HG03139 (cell line): ENCODE measurements around the gene IGFBP1.
"Not testable (repeated sequence)": the region's sequence is repeated elsewhere in the genome, so short reads cannot be mapped to it uniquely, and the experiment has no call there.

Experiments
- ATAC-seq: cut with Tn5 transposase; IDR thresholded peaks from one replicate; pipeline ENCODE4 v1.9.1; 2021; ENCODE audit not compliant: unreplicated experiment

IGFBP1 gene

DNA sequence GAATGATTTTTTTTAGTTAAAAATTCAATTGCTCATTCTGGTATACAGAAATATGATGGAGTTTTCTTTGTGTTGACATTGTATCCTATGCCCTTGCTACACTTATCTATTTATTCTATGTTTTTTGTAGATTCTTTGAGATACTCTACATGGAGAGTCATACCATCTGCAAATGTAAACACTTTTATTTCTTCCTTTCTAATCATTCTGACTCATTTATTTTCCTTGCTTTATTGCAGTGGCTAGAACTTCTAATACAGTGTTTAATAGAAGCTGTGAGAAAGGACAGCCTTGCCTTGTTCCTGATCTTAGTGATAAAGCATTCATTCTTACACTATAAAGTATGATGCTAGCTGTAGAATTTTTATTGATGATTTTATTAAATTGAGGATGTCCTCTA is 42.7 kb downstream of the IGFBP1 start:
- ATAC-seq, result no peak

DNA sequence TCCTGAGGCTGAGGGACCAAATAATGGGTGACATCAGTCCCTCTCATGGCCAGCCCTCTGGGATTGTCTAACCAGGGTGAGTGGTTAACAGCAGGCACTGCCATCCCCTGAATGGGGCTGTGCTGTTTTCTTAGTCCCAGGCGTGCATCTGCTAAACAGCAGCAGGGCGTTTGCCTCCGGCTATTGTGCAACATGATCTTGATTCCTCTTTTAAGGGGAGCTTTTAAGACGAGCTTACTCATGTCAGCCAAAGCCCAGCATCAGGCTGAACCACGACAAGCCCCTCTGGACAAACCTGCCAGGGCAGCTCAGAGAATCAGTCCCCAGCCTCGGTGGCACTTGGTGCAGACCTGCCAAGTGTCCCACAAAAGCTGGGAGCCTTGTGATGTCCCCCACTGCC is 49.0 kb downstream of the IGFBP1 start:
- ATAC-seq, result no peak

GRCh38 chr7:45937862-45938261 is 49.6 kb downstream of the IGFBP1 start:
- no peak for ATAC-seq

- no peak for ATAC-seq
Measured at GRCh38 chr7:45938626-45939302, 50.5 kb downstream of the IGFBP1 start.

GRCh38 chr7:45939574-45939973 is 51.3 kb downstream of the IGFBP1 start:
- ATAC-seq, result no peak

DNA sequence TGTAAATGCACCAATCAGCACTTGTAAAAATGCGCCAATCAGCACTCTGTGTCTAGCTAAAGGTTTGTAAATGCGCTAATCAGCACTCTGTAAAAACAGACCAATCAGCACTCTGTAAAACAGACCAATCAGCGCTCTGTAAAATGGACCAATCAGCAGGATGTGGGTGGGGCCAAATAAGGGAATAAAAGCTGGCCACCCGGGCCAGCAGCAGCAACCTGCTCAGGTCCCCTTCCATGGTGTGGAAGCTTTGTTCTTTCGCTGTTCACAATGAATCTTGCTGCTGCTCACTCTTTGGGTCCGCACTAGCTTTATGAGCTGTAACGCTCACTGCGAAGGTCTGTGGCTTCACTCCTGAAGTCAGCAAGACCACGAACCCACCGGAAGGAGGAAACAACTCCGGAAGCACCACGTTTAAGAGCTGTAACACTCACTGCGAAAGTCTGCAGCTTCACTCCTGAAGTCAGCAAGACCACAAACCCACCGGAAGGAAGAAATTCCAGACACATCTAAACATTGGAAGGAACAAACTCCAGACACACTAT is 52.0 kb downstream of the IGFBP1 start:
- not testable (repeated sequence) for ATAC-seq

- ATAC-seq, result no peak
Measured at GRCh38 chr7:45940939-45941338, 52.7 kb downstream of the IGFBP1 start.
